IMR-90 (cell line): ENCODE measurements around the gene ZRANB3. TPM values are rescaled to one million over a fixed set of nuclear protein-coding genes. Genes with fewer than 3 reads are reported as not detected.

Experiments
- ATAC-seq: fragments of 200-7000 bp; cut with Tn5 transposase; 2 replicates; pipeline ENCODE4 v1.9.1; 2020; ENCODE audit warnings: low read depth, mild to moderate bottlenecking, moderate library complexity
- BruUV-seq: library from RNA; stranded (reverse); fragments of 400-500 nt; replicated peaks from 2 replicates; lab custom pipeline; 2021; lab: Mats Ljungman, UMichigan
- CTCF ChIA-PET: fragments of 300-600 bp; formaldehyde crosslinking; extraction: SDS; loops from one replicate; lab custom pipeline; 2021; ENCODE audit warnings: antibody characterized with exemption; lab: Yijun Ruan, JAX
- POLR2A ChIA-PET: fragments of 300-600 bp; sonication (Branson Sonifier 250); formaldehyde crosslinking; loops from one replicate; lab custom pipeline; 2022; ENCODE audit warnings: antibody characterized with exemption; ENCODE audit not compliant: unreplicated experiment; lab: Charles Lee
- DNase-seq: peaks from one replicate; pipeline ENCODE4 v3.0.0; 2013
- H2AFZ ChIP-seq: replicated peaks from 2 replicates; pipeline ENCODE3; 2013; ENCODE audit warnings: low read length, mild to moderate bottlenecking; ENCODE audit not compliant: poor library complexity
- H2AK5ac ChIP-seq: 2 replicates; pipeline ENCODE4 v1.6.1; 2013; ENCODE audit warnings: low read depth, low read length, inconsistent platforms
- H2AK9ac ChIP-seq: replicated peaks from 2 replicates; pipeline ENCODE3; 2013; ENCODE audit warnings: mild to moderate bottlenecking, low read depth, low read length, moderate library complexity; ENCODE audit not compliant: poor library complexity
- H2BK120ac ChIP-seq: 2 replicates; pipeline ENCODE4 v1.6.1; 2013; ENCODE audit warnings: low read depth, low read length, inconsistent platforms
- H2BK15ac ChIP-seq: 3 replicates; pipeline ENCODE4 v1.6.1; 2013; ENCODE audit warnings: low read depth, low read length, inconsistent platforms
- H2BK20ac ChIP-seq: 2 replicates; pipeline ENCODE4 v1.6.1; 2013; ENCODE audit warnings: low read depth, mild to moderate bottlenecking, inconsistent platforms, low read length, moderate library complexity
- H2BK5ac ChIP-seq: 2 replicates; pipeline ENCODE4 v1.6.1; 2013; ENCODE audit warnings: mild to moderate bottlenecking, low read depth, low read length, inconsistent platforms; ENCODE audit not compliant: poor library complexity, severe bottlenecking
- H3K14ac ChIP-seq: replicated peaks from 2 replicates; pipeline ENCODE4 v1.6.1; 2013; ENCODE audit warnings: low read depth, low read length, inconsistent platforms
- H3K18ac ChIP-seq: 2 replicates; pipeline ENCODE4 v1.6.1; 2013; ENCODE audit warnings: low read depth, low read length, control low read depth
- H3K23ac ChIP-seq: 2 replicates; pipeline ENCODE4 v1.6.1; 2013; ENCODE audit warnings: low read depth, low read length, inconsistent platforms
- H3K27ac ChIP-seq: 2 replicates; pipeline ENCODE4 v1.5.1; 2013; ENCODE audit warnings: mild to moderate bottlenecking, control low read depth, low read length; ENCODE audit not compliant: insufficient read depth
- H3K27me3 ChIP-seq: 2 replicates; pipeline ENCODE4 v1.6.1; 2013; ENCODE audit warnings: low read length; ENCODE audit not compliant: control insufficient read depth, insufficient read depth
- H3K36me3 ChIP-seq: 2 replicates; pipeline ENCODE4 v1.6.1; 2013; ENCODE audit warnings: low read length, mixed read lengths; ENCODE audit not compliant: control insufficient read depth, insufficient read depth
- H3K4ac ChIP-seq: 2 replicates; pipeline ENCODE4 v1.6.1; 2013; ENCODE audit warnings: low read depth, low read length, inconsistent platforms
- H3K4me1 ChIP-seq: 2 replicates; pipeline ENCODE4 v1.6.1; 2013; ENCODE audit warnings: low read length, mixed read lengths; ENCODE audit not compliant: control insufficient read depth, insufficient read depth
- H3K4me2 ChIP-seq: 2 replicates; pipeline ENCODE4 v1.6.1; 2013; ENCODE audit warnings: low read depth, mild to moderate bottlenecking, control low read depth, low read length, moderate library complexity
- H3K4me3 ChIP-seq: 2 replicates; pipeline ENCODE4 v1.5.1; 2013; ENCODE audit warnings: low read depth, mild to moderate bottlenecking, control low read depth, low read length, moderate library complexity; ENCODE audit not compliant: insufficient read depth
- H3K56ac ChIP-seq: 2 replicates; pipeline ENCODE4 v1.6.1; 2013; ENCODE audit warnings: low read length, inconsistent platforms; ENCODE audit not compliant: insufficient read depth; ENCODE audit errors: extremely low read depth
- H3K79me1 ChIP-seq, 2 experiments: 2 replicates each; pipeline ENCODE4 v1.6.1; 2013; ENCODE audit warnings: low read length in 2 of 2, inconsistent platforms in 1 of 2, low read depth in 1 of 2
- H3K9ac ChIP-seq: 2 replicates; pipeline ENCODE4 v1.6.1; 2013; ENCODE audit warnings: low read depth, low read length, control low read depth
- H3K9me1 ChIP-seq: 2 replicates; pipeline ENCODE4 v1.6.1; 2013; ENCODE audit warnings: low read length, inconsistent platforms; ENCODE audit not compliant: insufficient read depth
- H3K9me3 ChIP-seq: 2 replicates; pipeline ENCODE4 v1.6.1; 2013; ENCODE audit warnings: low read length; ENCODE audit not compliant: control insufficient read depth, insufficient read depth
- H4K20me1 ChIP-seq: 2 replicates; pipeline ENCODE4 v1.6.1; 2013; ENCODE audit warnings: low read length, inconsistent platforms; ENCODE audit not compliant: insufficient read depth
- H4K5ac ChIP-seq: 2 replicates; pipeline ENCODE4 v1.6.1; 2013; ENCODE audit warnings: mild to moderate bottlenecking, low read depth, low read length, control low read depth
- H4K8ac ChIP-seq, 2 experiments: 2 replicates each; pipeline ENCODE4 v1.6.1; 2013; ENCODE audit warnings: low read depth in 2 of 2, low read length in 2 of 2, control low read depth in 1 of 2, inconsistent platforms in 1 of 2
- H4K91ac ChIP-seq: 2 replicates; pipeline ENCODE4 v1.6.1; 2013; ENCODE audit warnings: low read depth, low read length, inconsistent platforms; ENCODE audit not compliant: insufficient read depth
- WGBS, 2 experiments: methylation state at CpG; one replicate each; pipeline versions ENCODE4 v1.1.5 to v1.1.7; 2013; ENCODE audit warnings: missing lambda C conversion rate in 2 of 2; ENCODE audit not compliant: insufficient read length in 1 of 2; ENCODE audit errors: extremely low coverage in 2 of 2; 5-methylcytosine and 5-hydroxymethylcytosine counted together
- dilution Hi-C: fragments of 300-500 bp; cut with HindIII; formaldehyde crosslinking; loops from one replicate; pipeline ENCODE4 v1.14.3; 2018; ENCODE audit warnings: low sequenced_read_pairs; ENCODE audit not compliant: unreplicated experiment
- in situ Hi-C: fragments of 300-500 bp; cut with MboI; formaldehyde crosslinking; loops from 3 replicates; pipeline ENCODE4 v1.14.3; 2019; ENCODE audit warnings: low sequenced_read_pairs, inconsistent platforms, mixed read lengths
- intact Hi-C: fragments of 100-400 bp; cut with micrococcal nuclease; formaldehyde crosslinking; loops from 2 replicates; pipeline ENCODE4 v1.10.0; 2022
- polyA plus RNA-seq, 3 experiments: library from polyadenylated mRNA; depleted of rRNA; stranded (reverse); fragments of >200 nt; gene quantifications; 2 replicates each; pipeline ENCODE4 v1.2.3, GENCODE V29; 2012; ENCODE audit warnings: low replicate concordance in 1 of 3
- total RNA-seq: library from RNA; depleted of rRNA; stranded (reverse); fragments of >200 nt; gene quantifications from 2 replicates; pipeline ENCODE4 v1.2.3, GENCODE V29; 2012
- TF ChIP-seq, protein P1 (sequence below): fragments of 150-350 bp; IDR thresholded peaks from 2 replicates; pipeline ENCODE4 v1.6.1; 2016; ENCODE audit warnings: low read depth, mild to moderate bottlenecking, low read length, moderate library complexity, borderline replicate concordance

Gene ZRANB3
- total and polyA plus RNA-seq, 2 of the 4 experiments (the other 2 are of a cell fraction) = 3.4 to 9.3 TPM

DNA sequence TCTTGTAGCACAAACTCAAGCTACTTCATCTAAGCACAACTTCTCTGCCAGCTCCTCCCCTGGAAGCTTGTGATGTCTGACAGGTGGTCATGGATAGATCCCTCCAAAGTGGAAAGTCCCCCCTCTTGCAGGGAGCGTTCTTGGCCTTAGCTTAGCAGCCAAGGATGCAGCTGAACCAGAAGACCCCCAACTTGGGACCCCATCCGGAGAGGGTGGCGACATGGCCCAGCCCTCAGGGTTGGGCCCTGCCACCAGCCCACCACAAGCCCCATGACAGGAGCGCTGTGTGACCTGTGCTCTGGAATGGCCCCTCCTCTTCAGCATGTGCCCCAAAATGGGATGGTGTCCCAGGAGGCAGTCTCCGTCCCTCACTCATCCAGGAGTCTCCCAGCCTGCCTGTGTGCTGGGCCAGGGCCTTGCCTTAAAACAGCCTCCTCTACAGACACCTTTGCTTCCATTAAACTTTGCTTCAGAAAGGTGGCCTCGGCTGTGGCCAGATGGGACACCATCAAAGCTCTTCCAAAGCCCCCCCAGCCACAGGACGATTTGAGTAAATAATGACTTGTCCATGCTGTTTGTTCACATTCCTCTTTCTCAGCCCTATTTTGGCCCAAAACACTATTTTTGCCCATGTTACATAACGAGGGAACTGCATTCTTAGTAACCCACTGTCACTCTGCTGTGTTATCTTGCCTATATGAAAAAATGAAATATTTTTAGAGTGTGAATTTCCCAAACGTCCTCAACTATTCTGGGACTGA lies 356.8 kb downstream of the ZRANB3 start:
- Histone ChIP-seq H4K8ac (no peak overlapping the region), H3K27ac (no peak overlapping the region), H3K27me3 (no peaks in the 10 kb centered on the region), H3K9ac (no peak overlapping the region), H3K18ac (no peak overlapping the region), H2BK20ac (no peak overlapping the region), H2AK5ac (no peak overlapping the region), H4K5ac (no peak overlapping the region), H2AFZ (no peak overlapping the region), H4K91ac (no peak overlapping the region), H4K20me1 (no peaks in the 10 kb centered on the region), H3K4ac (no peak overlapping the region), H2BK5ac (no peak overlapping the region), H3K9me1 (no peaks in the 10 kb centered on the region; the same call in 1 of the 2 replicates), H3K4me1 (no peaks in the 10 kb centered on the region), H3K14ac (no peak overlapping the region), H3K79me1 (peaks cover 4% of the 10 kb centered on the region in 2 experiments; a peak in 1 of 4 replicates), H3K36me3 (peaks cover 27% of the 10 kb centered on the region), H3K56ac (no peak overlapping the region), H3K9me3 (peaks cover 2% of the 10 kb centered on the region; the same call in 1 of the 2 replicates), H3K4me3 (no peak overlapping the region), H3K23ac (no peak overlapping the region), H3K4me2 (no peak overlapping the region), H2BK15ac (no peak overlapping the region), H2BK120ac (no peak overlapping the region), H2AK9ac (no peak overlapping the region)
- ChIA-PET CTCF (no interaction called here), POLR2A (no interaction called here)
- no CpG with 5 or more reads among the region's 9 CpGs for WGBS, 2 experiments
- TF ChIP-seq, protein P1, sequence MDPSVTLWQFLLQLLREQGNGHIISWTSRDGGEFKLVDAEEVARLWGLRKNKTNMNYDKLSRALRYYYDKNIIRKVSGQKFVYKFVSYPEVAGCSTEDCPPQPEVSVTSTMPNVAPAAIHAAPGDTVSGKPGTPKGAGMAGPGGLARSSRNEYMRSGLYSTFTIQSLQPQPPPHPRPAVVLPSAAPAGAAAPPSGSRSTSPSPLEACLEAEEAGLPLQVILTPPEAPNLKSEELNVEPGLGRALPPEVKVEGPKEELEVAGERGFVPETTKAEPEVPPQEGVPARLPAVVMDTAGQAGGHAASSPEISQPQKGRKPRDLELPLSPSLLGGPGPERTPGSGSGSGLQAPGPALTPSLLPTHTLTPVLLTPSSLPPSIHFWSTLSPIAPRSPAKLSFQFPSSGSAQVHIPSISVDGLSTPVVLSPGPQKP = no peak
- ATAC-seq (no peak), DNase-seq (no peak)
- in situ Hi-C loops (no loop called here), intact Hi-C loops (no loop called here), dilution Hi-C loops (no loop called here)
- no TSS peak for BruUV-seq
